ENCODE results near the gene SLC12A5.

DNA sequence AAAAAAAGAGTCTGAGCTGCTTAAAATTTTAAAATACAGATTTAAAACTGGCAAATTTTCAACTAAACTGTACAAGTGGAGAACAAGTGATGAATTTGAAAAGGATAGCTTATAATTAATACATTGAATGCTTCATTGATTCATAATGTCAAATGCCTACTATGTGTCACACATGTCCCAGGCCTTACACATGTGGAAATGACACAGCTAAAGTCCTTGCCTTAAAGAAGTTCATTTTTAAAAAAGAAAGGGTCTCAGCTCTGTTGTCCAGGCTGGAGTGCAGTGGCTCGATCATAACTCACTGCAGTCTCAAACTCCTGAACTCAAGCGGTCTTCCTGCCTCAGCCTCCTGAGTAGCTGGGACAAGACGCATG lies 55.8 kb downstream of the SLC12A5 start:
- TF ChIP-seq POLR2A (conservative IDR thresholded peaks at IDR 0.05) (no peak), MCM2 (IDR thresholded peaks at IDR 0.05; ENCODE audit: low read depth) (no peak), CREB1 (IDR thresholded peaks at IDR 0.05) (no peak), CREB1 (CRISPR knock-in tag; IDR thresholded peaks at IDR 0.05) (no peak), ILF3 (IDR thresholded peaks at IDR 0.05; ENCODE audit: borderline replicate concordance) (no peak), RFX7 (CRISPR knock-in tag; IDR thresholded peaks at IDR 0.05) (no peak), NBN (IDR thresholded peaks at IDR 0.05; ENCODE audit: low read depth) (no peak), EZH2 (IDR thresholded peaks at IDR 0.05; ENCODE audit: borderline replicate concordance, low read depth, low read length) (no peak)
- TF ChIP-seq, protein P1, sequence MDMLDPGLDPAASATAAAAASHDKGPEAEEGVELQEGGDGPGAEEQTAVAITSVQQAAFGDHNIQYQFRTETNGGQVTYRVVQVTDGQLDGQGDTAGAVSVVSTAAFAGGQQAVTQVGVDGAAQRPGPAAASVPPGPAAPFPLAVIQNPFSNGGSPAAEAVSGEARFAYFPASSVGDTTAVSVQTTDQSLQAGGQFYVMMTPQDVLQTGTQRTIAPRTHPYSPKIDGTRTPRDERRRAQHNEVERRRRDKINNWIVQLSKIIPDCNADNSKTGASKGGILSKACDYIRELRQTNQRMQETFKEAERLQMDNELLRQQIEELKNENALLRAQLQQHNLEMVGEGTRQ (CRISPR knock-in tag; IDR thresholded peaks at IDR 0.05): no peak
- TF ChIP-seq, protein P2, sequence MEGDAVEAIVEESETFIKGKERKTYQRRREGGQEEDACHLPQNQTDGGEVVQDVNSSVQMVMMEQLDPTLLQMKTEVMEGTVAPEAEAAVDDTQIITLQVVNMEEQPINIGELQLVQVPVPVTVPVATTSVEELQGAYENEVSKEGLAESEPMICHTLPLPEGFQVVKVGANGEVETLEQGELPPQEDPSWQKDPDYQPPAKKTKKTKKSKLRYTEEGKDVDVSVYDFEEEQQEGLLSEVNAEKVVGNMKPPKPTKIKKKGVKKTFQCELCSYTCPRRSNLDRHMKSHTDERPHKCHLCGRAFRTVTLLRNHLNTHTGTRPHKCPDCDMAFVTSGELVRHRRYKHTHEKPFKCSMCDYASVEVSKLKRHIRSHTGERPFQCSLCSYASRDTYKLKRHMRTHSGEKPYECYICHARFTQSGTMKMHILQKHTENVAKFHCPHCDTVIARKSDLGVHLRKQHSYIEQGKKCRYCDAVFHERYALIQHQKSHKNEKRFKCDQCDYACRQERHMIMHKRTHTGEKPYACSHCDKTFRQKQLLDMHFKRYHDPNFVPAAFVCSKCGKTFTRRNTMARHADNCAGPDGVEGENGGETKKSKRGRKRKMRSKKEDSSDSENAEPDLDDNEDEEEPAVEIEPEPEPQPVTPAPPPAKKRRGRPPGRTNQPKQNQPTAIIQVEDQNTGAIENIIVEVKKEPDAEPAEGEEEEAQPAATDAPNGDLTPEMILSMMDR (IDR thresholded peaks at IDR 0.05 in 2 of 3, conservative IDR thresholded peaks at IDR 0.05 in 1 of 3; ENCODE audit: insufficient read depth in 2 of 3, low read depth in 1 of 3, low read length in 3 of 3): no peak
- TF ChIP-seq, protein P3, sequence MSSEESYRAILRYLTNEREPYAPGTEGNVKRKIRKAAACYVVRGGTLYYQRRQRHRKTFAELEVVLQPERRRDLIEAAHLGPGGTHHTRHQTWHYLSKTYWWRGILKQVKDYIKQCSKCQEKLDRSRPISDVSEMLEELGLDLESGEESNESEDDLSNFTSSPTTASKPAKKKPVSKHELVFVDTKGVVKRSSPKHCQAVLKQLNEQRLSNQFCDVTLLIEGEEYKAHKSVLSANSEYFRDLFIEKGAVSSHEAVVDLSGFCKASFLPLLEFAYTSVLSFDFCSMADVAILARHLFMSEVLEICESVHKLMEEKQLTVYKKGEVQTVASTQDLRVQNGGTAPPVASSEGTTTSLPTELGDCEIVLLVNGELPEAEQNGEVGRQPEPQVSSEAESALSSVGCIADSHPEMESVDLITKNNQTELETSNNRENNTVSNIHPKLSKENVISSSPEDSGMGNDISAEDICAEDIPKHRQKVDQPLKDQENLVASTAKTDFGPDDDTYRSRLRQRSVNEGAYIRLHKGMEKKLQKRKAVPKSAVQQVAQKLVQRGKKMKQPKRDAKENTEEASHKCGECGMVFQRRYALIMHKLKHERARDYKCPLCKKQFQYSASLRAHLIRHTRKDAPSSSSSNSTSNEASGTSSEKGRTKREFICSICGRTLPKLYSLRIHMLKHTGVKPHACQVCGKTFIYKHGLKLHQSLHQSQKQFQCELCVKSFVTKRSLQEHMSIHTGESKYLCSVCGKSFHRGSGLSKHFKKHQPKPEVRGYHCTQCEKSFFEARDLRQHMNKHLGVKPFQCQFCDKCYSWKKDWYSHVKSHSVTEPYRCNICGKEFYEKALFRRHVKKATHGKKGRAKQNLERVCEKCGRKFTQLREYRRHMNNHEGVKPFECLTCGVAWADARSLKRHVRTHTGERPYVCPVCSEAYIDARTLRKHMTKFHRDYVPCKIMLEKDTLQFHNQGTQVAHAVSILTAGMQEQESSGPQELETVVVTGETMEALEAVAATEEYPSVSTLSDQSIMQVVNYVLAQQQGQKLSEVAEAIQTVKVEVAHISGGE (CRISPR knock-in tag; IDR thresholded peaks at IDR 0.05): no peak

All from K562 (cell line).